CD14-positive monocyte (primary cell): Measurements from ENCODE around the gene FCGR1A. TPM values are rescaled to one million over a fixed set of nuclear protein-coding genes. Genes with fewer than 3 reads are reported as not detected.
A peak's percentile ranks its signal among the peaks of the same experiment; 100 is the strongest.
"Not testable (repeated sequence)": the region's sequence is repeated elsewhere in the genome, so short reads cannot be mapped to it uniquely, and the experiment has no call there.

Source experiments
- DNase-seq, 3 donors: peaks; one replicate each; pipeline ENCODE4 v3.0.0-alpha.2; 2011 to 2022
- H2AFZ ChIP-seq: 2 replicates; pipeline ENCODE4 v1.6.0; 2012; ENCODE audit warnings: mild to moderate bottlenecking, low read depth, low read length, inconsistent platforms; ENCODE audit not compliant: insufficient read depth, poor library complexity, severe bottlenecking
- H3K27ac ChIP-seq, 2 donors: 1 replicate in 1 of 2; 2 replicates in 1 of 2; pipeline ENCODE4 v1.5.1; 2012 to 2013; ENCODE audit warnings: low read length in 2 of 2, control low read depth in 1 of 2, inconsistent platforms in 1 of 2, low read depth in 1 of 2, mild to moderate bottlenecking in 1 of 2
- H3K27me3 ChIP-seq, 2 donors: one replicate each; pipeline versions ENCODE4 v1.6.0 to v1.6.1; 2011 to 2013; ENCODE audit warnings: low read length in 2 of 2; ENCODE audit not compliant: control insufficient read depth in 2 of 2, insufficient read depth in 2 of 2
- H3K36me3 ChIP-seq, 2 donors: replicated peaks in 1 of 2; 1 replicate in 1 of 2; 2 replicates in 1 of 2; pipeline versions ENCODE4 v1.5.1 to v1.6.1; 2012 to 2013; ENCODE audit warnings: low read length in 2 of 2, control low read depth in 1 of 2, inconsistent platforms in 1 of 2, mild to moderate bottlenecking in 1 of 2; ENCODE audit not compliant: insufficient read depth in 2 of 2, control insufficient read depth in 1 of 2
- H3K4me1 ChIP-seq, 2 donors: 1 replicate in 1 of 2; 2 replicates in 1 of 2; pipeline versions ENCODE4 v1.5.1 to v1.6.1; 2012 to 2013; ENCODE audit warnings: low read length in 2 of 2, control low read depth in 1 of 2, inconsistent platforms in 1 of 2, mild to moderate bottlenecking in 1 of 2, moderate library complexity in 1 of 2; ENCODE audit not compliant: insufficient read depth in 2 of 2, control insufficient read depth in 1 of 2
- H3K4me2 ChIP-seq: replicated peaks from 2 replicates; pipeline ENCODE3; 2012; ENCODE audit warnings: low read length, moderate library complexity, mild to moderate bottlenecking; ENCODE audit not compliant: poor library complexity, severe bottlenecking; ENCODE audit errors: extremely low read depth
- H3K4me3 ChIP-seq, 3 experiments: fragments of 200-600 bp in 1 of 3; sonication (generic) in 1 of 3; replicated peaks in 1 of 3; 1 replicate in 2 of 3; 2 replicates in 1 of 3; pipeline ENCODE4 v1.5.1; 2011 to 2013; ENCODE audit warnings: low read length in 3 of 3, mild to moderate bottlenecking in 3 of 3, control low read depth in 2 of 3, low read depth in 2 of 3, inconsistent platforms in 1 of 3, moderate library complexity in 1 of 3
- H3K79me2 ChIP-seq: 2 replicates; pipeline ENCODE4 v1.6.0; 2012; ENCODE audit warnings: mild to moderate bottlenecking, control low read depth, inconsistent platforms, low read length, moderate library complexity; ENCODE audit not compliant: insufficient read depth
- H3K9ac ChIP-seq: 2 replicates; pipeline ENCODE4 v1.6.0; 2017; ENCODE audit warnings: low read length, mild to moderate bottlenecking; ENCODE audit not compliant: insufficient read depth, poor library complexity, severe bottlenecking
- H3K9me3 ChIP-seq, 2 donors: replicated peaks in 1 of 2; 1 replicate in 1 of 2; 2 replicates in 1 of 2; pipeline versions ENCODE4 v1.5.1 to v1.6.1; 2012 to 2013; ENCODE audit warnings: low read length in 2 of 2, control low read depth in 1 of 2; ENCODE audit not compliant: control insufficient read depth in 1 of 2, insufficient read depth in 1 of 2
- H4K20me1 ChIP-seq: 2 replicates; pipeline ENCODE4 v1.6.0; 2012; ENCODE audit warnings: mild to moderate bottlenecking, low read length, control low read depth, moderate library complexity; ENCODE audit not compliant: insufficient read depth
- H3K27ac Mint-ChIP-seq, 7 donors: one replicate each; pipeline ENCODE4 v1.8.0; 2020; ENCODE audit warnings: mild to moderate bottlenecking in 7 of 7, mixed read lengths in 7 of 7, moderate library complexity in 6 of 7, inconsistent platforms in 2 of 7
- H3K27me3 Mint-ChIP-seq, 3 donors: one replicate each; pipeline ENCODE4 v1.8.0; 2021 to 2022; ENCODE audit warnings: low read depth in 3 of 3, mild to moderate bottlenecking in 3 of 3, mixed read lengths in 3 of 3, moderate library complexity in 3 of 3, inconsistent platforms in 1 of 3
- H3K36me3 Mint-ChIP-seq, 2 donors: one replicate each; pipeline ENCODE4 v1.8.0; 2020; ENCODE audit warnings: mixed read lengths in 2 of 2, inconsistent platforms in 1 of 2, mild to moderate bottlenecking in 1 of 2
- H3K4me1 Mint-ChIP-seq: one replicate; pipeline ENCODE4 v1.8.0; 2020; ENCODE audit warnings: mild to moderate bottlenecking, mixed read lengths
- H3K4me3 Mint-ChIP-seq, 2 donors: one replicate each; pipeline ENCODE4 v1.8.0; 2020; ENCODE audit warnings: mild to moderate bottlenecking in 2 of 2, mixed read lengths in 2 of 2, moderate library complexity in 1 of 2
- H3K9me3 Mint-ChIP-seq, 7 donors: one replicate each; pipeline ENCODE4 v1.8.0; 2020 to 2022; ENCODE audit warnings: mixed read lengths in 7 of 7, mild to moderate bottlenecking in 6 of 7, moderate library complexity in 6 of 7, inconsistent platforms in 2 of 7
- WGBS: methylation state at CpG from one replicate; pipeline ENCODE4 v1.1.5; 2013; ENCODE audit warnings: missing lambda C conversion rate; ENCODE audit not compliant: insufficient coverage; 5-methylcytosine and 5-hydroxymethylcytosine counted together
- intact Hi-C, 2 donors: fragments of 100-400 bp; cut with micrococcal nuclease; formaldehyde crosslinking; loops; one replicate each; pipeline versions ENCODE4 v1.15.0 to v1.15.1; 2023
- polyA plus RNA-seq, 3 donors: library from polyadenylated mRNA; depleted of rRNA in 1 of 3; unstranded in 2 of 3; stranded (reverse) in 1 of 3; fragments of 300-500 nt in 2 of 3; fragments of >200 nt in 1 of 3; fragmentation: Illumina TruSeq in 2 of 3; gene quantifications; 1 replicate in 2 of 3; 2 replicates in 1 of 3; pipeline ENCODE4 v1.2.3, GENCODE V29; 2012 to 2021

FCGR1A gene
- polyA plus RNA-seq, 3 donors: 48.8 to 79.7 (median 49.4) TPM

DNA sequence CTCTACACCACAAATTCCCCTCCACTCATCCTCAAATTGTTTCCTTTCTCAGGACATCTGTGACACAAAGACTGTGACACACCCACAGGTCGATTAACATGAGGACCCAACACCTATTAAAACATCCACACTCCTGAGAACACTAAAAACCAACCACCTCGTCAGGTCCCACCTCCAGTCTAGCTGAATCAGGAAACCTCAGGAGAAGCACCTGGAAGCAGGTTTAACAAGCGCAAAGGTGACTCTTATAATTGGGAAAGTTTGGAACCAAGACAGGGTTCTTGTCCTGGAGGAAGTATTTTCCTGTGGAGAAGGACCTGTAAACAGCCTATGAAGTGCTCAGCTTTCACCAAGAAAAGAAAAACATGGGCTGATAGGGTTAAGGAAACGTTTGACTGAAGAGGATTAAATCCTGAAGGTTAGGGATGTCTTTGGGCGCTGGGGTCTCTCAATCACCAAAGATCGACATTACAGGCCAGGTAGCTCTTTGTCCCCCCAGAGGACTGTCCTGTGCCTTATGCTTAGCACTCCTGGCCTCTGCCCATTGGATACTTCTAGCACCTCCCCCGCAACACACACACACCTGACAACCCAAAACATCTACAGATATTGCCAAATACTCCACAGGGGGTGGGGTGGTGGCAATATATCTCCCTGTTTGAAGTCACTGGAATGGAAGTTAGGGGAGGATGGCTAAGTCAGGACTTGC is 28.4 kb downstream of the FCGR1A start:
- H3K27ac Mint-ChIP-seq, H3K36me3 Mint-ChIP-seq, H3K4me1 ChIP-seq, H2AFZ ChIP-seq, H4K20me1 ChIP-seq, H3K27me3 ChIP-seq, H3K4me2 ChIP-seq, H3K27ac ChIP-seq, H3K9ac ChIP-seq, H3K9me3 ChIP-seq, intact Hi-C loops, DNase-seq, H3K27me3 Mint-ChIP-seq, H3K79me2 ChIP-seq, H3K36me3 ChIP-seq, H3K9me3 Mint-ChIP-seq: not testable (repeated sequence)
- peak overlapping the region in 2 of 3 experiments; percentile 19 to 68 for H3K4me3 ChIP-seq
- H3K4me1 Mint-ChIP-seq: peaks cover 13% of the 10 kb centered on the region
- WGBS: 17% methylated on average over 1 of the region's 7 CpGs
- peak overlapping the region; percentile 42 to 51 for H3K4me3 Mint-ChIP-seq

DNA sequence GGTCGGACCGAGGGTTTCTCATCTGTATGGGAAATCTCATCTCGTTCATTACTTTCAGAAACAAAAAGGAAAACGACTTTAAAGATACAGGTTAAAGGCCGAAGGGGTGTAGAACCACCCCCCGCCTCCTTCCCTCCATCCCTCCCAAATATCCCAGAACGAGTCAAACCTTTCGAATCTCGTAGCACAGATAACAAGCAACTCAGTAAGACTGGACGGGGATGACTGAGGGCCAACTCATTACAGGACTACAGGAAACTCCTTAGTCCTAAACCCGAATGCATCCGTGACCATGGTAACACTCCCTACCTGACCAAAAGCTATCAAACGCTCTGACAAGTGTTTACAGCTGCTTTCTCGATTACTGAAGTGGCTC is 29.0 kb downstream of the FCGR1A start:
- H3K27ac Mint-ChIP-seq: peak overlapping the region in 2 of 7 donors; percentile 20 to 63
- H3K9me3 Mint-ChIP-seq, H3K9ac ChIP-seq, H3K27me3 Mint-ChIP-seq, H3K27ac ChIP-seq, H3K9me3 ChIP-seq, intact Hi-C loops, H3K36me3 Mint-ChIP-seq, H3K27me3 ChIP-seq, H3K79me2 ChIP-seq, H3K4me1 ChIP-seq, H3K4me2 ChIP-seq, H4K20me1 ChIP-seq, H3K36me3 ChIP-seq, H2AFZ ChIP-seq: not testable (repeated sequence)
- peak overlapping the region; percentile 76 to 87 for H3K4me3 Mint-ChIP-seq
- 0% methylated on average over 1 of the region's 14 CpGs for WGBS
- peak overlapping the region; percentile 27 to 68 (median 30) for H3K4me3 ChIP-seq
- DNase-seq: peak in 1 of 3 donors; percentile 14
- peaks cover 13% of the 10 kb centered on the region for H3K4me1 Mint-ChIP-seq

DNA sequence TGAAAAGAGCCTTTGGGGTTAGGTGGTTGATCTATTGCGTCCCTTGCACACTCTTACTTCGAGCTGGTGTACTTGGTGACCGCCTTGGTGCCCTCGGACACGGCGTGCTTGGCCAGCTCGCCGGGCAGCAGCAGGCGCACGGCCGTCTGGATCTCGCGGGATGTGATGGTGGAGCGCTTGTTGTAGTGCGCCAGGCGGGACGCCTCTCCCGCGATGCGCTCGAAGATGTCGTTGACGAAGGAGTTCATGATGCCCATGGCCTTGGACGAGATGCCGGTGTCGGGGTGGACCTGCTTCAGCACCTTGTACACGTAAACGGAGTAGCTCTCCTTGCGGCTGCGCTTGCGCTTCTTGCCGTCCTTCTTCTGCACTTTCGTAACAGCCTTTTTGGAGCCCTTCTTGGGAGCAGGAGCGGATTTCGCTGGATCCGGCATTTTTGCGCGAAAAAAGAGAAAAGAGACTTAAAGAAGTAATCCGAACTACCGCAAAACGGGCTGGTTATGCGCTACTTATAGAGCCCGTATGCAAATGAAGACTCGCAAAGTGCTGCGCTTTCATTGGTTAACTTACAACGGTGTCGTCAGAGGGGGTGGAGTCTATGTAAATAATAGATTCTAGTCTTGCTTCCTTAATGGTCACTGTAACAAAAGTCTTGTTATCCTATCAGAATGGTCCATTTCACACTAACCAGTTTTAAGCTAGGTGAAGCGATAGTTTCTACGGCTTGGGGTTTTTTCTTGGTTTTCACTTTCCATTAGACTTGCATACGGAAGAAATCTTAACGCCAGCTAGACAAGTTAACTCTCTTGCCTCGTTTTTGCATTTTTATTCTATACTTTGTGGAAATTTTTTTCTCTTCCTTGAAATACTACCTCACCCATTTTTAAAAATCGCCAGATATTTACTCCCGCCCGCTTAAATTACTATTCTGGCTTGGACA is 29.7 kb downstream of the FCGR1A start:
- H3K79me2 ChIP-seq, H3K36me3 ChIP-seq, H3K27me3 Mint-ChIP-seq, H3K9me3 Mint-ChIP-seq, H3K9me3 ChIP-seq, H3K36me3 Mint-ChIP-seq, H4K20me1 ChIP-seq, intact Hi-C loops, H3K4me1 ChIP-seq, H2AFZ ChIP-seq, H3K27me3 ChIP-seq: not testable (repeated sequence)
- peak; percentile 87 to 92 (median 90) for DNase-seq
- H3K9ac ChIP-seq: peak overlapping the region; percentile 27
- WGBS: under 1% methylated on average over 21 of the region's 55 CpGs
- H3K4me2 ChIP-seq: peak overlapping the region; percentile 41
- peaks cover 13% of the 10 kb centered on the region for H3K4me1 Mint-ChIP-seq
- peak overlapping the region; percentile 87 to 93 for H3K4me3 Mint-ChIP-seq
- peak overlapping the region; percentile 47 to 68 (median 61) for H3K4me3 ChIP-seq
- H3K27ac Mint-ChIP-seq: peak overlapping the region; percentile 91 to 98 (median 98)
- peak overlapping the region; percentile 61 to 69 for H3K27ac ChIP-seq

DNA sequence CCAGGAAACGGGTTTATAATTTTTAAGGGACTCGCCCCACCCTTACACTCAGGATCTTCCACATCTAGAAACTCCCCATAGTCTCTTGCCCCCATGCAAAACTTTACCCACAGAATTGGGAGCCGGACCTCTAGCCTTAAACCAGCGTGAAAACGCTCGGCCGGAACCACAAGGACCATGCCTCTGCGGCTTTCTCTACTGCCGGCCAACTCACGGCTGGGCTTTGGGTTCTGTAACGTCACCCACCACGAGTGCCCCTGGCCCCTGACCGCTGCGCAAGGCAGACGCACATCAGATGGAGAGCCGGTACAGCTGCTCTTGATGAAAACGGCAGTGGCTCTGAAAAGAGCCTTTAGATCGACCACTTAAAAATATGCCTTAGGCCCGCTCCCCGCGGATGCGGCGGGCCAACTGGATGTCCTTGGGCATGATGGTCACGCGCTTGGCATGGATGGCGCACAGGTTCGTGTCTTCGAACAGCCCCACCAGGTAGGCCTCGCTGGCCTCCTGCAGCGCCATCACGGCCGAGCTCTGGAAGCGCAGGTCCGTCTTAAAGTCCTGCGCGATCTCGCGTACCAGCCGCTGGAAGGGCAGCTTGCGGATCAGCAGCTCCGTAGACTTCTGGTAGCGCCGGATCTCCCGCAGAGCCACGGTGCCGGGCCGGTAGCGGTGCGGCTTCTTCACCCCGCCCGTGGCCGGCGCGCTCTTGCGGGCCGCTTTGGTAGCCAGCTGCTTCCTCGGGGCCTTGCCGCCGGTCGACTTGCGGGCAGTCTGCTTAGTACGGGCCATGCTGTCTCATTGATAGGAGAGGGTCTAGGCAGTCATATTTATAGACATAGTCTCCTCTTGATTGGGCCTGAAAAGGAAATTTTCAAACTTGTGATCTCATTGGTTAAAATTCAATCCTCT is 30.7 kb downstream of the FCGR1A start:
- intact Hi-C loops, H4K20me1 ChIP-seq, H3K9me3 ChIP-seq, H3K27me3 Mint-ChIP-seq, H3K36me3 ChIP-seq, H3K27me3 ChIP-seq, H3K4me1 ChIP-seq, H3K9me3 Mint-ChIP-seq, H3K36me3 Mint-ChIP-seq, H3K79me2 ChIP-seq: not testable (repeated sequence)
- peak overlapping the region; percentile 47 to 68 (median 61) for H3K4me3 ChIP-seq
- WGBS: 0% methylated on average over 5 of the region's 62 CpGs
- H3K4me1 Mint-ChIP-seq: peaks cover 13% of the 10 kb centered on the region
- peak overlapping the region; percentile 78 to 87 for H3K4me3 Mint-ChIP-seq
- H3K9ac ChIP-seq: peak overlapping the region; percentile 27
- peak overlapping the region; percentile 91 to 98 (median 98) for H3K27ac Mint-ChIP-seq
- peak; percentile 51 to 64 (median 61) for DNase-seq
- peak overlapping the region; percentile 69 for H3K27ac ChIP-seq
- peak overlapping the region; percentile 41 for H3K4me2 ChIP-seq
- H2AFZ ChIP-seq: peak overlapping the region; percentile 59
